Astrocyte of the cerebellum (primary cell): Measurements from ENCODE around the gene CLMN.

Experiments used
- DNase-seq: peaks from one replicate; pipeline ENCODE4 v3.0.0-alpha.2; 2011; ENCODE audit warnings: low read depth
- H3K4me3 ChIP-seq: 2 replicates; pipeline ENCODE4 v1.5.1; 2011; ENCODE audit warnings: mild to moderate bottlenecking, low read depth, low read length, moderate library complexity
- in situ Hi-C: cut with HindIII; loops from 2 replicates; pipeline ENCODE4 v1.10.0; 2017; ENCODE audit warnings: low sequenced_read_pairs
- TF ChIP-seq, protein P1 (sequence below): IDR thresholded peaks from 2 replicates; pipeline ENCODE4 v1.5.1; 2012; ENCODE audit warnings: low read length, low read depth, moderate library complexity, mild to moderate bottlenecking; ENCODE audit errors: missing control alignments

Gene CLMN

DNA sequence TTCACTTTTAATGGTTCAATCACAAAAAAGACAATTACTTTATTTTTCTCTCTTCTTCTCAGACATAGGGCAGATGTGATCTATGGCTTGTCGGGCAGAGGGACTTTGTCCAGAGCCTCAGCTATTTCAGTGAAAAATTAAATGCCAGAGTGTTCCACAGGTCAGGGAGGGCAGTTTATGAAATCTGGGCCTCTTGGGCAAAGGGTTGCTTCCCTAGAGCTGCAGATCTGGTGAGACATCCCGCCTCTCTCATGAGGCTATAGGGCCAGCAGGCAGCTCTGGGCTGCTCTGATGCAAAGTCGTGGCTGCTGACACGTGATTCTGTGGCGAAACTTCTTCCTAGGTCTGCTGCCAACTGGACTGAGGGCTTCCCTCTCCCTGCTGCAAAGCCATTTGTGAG lies 6.0 kb downstream of the CLMN start:
- in situ Hi-C loops, result no loop called here
- TF ChIP-seq, protein P1, sequence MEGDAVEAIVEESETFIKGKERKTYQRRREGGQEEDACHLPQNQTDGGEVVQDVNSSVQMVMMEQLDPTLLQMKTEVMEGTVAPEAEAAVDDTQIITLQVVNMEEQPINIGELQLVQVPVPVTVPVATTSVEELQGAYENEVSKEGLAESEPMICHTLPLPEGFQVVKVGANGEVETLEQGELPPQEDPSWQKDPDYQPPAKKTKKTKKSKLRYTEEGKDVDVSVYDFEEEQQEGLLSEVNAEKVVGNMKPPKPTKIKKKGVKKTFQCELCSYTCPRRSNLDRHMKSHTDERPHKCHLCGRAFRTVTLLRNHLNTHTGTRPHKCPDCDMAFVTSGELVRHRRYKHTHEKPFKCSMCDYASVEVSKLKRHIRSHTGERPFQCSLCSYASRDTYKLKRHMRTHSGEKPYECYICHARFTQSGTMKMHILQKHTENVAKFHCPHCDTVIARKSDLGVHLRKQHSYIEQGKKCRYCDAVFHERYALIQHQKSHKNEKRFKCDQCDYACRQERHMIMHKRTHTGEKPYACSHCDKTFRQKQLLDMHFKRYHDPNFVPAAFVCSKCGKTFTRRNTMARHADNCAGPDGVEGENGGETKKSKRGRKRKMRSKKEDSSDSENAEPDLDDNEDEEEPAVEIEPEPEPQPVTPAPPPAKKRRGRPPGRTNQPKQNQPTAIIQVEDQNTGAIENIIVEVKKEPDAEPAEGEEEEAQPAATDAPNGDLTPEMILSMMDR, result no peak
- DNase-seq, result peak; percentile 15
- no peak overlapping the region for H3K4me3 ChIP-seq

DNA sequence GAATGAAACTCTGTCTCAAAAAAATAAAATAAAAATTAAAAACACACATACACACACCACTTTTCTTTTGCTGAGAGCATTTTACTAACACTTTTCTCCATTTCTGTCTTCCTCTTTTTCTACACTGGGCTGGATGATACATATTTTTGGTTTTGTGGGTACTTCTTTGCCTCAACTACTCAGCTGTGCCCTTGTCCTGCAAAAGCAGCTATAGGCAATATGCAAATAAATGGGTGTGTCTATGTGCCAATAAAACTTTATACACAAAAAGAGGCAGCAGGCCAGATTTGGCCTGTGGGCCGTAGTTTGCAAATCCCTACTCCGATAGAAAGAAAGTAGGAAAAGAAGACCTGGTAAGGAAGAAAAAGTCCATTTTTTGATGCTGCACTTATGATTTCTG lies 6.5 kb downstream of the CLMN start:
- in situ Hi-C loops, result no loop called here
- no peak for DNase-seq
- TF ChIP-seq, protein P1, result no peak
- no peak overlapping the region for H3K4me3 ChIP-seq

DNA sequence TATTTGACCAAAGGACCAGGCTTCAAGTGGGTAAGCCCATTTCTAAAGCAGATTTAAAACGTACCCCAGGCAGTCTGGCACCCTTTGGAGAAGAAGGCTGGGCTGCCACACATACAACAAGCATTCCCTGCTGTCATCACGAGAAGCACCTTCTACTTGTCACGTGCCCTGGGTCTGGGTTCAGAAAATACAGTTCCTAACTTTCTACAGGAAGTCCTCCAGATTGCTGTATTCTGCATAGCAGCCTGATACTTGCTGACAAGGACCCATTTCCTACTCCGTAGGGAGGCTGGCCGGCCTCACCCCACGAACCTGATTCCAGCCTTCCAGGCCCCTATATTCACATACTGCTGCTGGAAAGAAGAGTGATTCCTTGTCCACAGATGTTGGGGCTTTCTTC lies 7.4 kb downstream of the CLMN start:
- in situ Hi-C loops, result no loop called here
- no peak for DNase-seq
- H3K4me3 ChIP-seq, result no peak overlapping the region
- TF ChIP-seq, protein P1, result no peak

DNA sequence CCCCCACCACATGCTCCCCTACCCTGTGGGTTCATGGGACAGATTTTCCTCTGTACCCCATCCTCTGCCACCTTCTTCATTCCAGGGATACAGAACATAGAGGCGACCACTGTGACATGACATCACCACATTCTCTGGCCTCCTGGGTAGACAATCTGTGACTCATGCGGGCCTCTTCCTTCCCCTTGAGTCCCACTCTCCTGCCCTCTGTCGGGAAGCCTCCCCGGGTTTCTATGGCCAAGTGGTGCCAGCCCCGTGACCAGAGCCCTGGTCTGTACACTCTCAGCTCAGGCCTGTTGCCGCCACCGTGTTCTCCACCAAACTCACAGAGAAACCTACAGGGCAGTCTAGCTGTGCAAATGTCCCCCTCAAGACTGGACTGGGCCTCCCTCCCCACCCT lies 8.0 kb downstream of the CLMN start:
- H3K4me3 ChIP-seq, result no peak overlapping the region
- in situ Hi-C loops, result no loop called here
- TF ChIP-seq, protein P1, result no peak
- DNase-seq, result no peak

DNA sequence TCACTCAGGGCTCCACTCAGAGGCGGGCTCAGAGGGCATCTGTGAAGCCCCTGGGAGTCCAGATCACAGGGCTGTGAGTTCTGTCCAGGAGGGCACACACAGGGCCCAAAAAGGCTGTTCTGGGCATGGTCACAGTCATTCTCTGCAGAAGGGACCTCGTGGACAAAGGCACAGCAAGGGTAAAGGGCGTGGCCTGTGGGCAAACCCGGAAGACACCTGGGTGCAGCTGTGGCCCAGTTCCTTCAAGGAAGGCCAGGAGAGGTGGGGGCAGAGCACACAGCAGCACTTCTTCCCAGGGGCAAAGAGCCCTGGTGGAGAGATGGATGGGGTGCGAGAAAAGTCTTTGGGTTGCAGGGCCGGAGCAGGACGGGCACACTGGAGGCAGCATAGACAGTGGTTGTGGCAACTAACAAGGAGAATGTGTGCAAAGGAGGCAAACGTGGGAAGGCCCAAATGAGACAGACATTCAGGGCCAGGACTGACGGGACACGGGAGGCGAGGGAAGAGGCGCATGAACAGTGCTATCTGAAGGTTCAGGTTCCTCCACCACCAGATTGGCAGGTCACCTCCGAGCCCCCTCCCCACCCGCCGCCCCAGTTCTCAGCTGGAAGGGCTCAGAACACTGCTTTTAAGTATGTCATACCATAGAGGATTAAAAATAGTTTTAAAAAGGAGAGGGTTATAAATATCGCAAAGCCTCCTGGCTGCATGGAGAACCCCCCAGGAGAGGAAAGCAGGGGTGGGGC lies 8.9 kb downstream of the CLMN start:
- DNase-seq, result no peak
- in situ Hi-C loops, result no loop called here
- TF ChIP-seq, protein P1, result no peak
- H3K4me3 ChIP-seq, result no peak overlapping the region

DNA sequence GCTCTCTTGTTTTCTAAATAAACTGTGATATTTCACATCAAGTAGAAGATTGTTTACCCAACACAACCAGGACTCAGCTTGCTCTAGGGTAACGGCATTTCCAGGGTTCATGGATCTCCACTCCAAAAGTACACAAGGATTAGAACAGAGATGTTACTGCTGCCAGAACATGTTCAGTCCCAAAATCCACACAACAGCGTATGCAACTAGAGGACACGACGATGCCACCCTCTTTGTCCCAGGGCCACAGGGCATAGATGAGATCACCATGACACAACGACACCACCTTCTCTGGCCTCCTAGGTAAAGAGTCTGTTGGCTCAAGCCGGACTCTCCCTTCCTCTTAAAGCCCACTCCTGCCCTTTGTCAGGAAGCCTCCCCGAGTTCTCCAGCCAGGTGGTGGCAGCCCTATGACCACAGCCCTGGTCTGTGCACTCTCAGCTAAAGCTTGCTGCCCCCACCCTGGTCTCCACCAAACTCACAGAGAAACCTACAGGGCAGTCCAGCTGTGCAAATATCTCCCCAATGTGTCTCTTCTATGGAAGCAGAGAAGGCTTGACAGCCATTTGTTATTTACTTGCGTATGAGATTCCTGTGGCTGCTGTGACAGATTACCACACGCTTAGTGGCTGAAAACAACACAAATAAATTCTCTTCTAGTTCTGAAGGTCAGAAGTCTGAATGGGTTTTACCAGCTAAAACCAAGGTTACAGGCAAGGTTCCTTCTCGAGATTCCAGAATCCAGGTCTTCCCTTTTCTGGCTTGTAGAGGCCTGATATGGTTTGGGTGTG lies 10.3 kb downstream of the CLMN start:
- no peak overlapping the region for H3K4me3 ChIP-seq
- in situ Hi-C loops, result no loop called here
- no peak for DNase-seq
- TF ChIP-seq, protein P1, result no peak
